NCI-H748 (cell line): ENCODE results near the gene TMEM219.

Source experiments
- DNase-seq: peaks from one replicate; lab custom pipeline; 2025; ENCODE audit not compliant: unreplicated experiment; lab: John Stamatoyannopoulos, UW

The TMEM219 gene

GRCh38 chr16:29994600-29995323, 32.9 kb downstream of the TMEM219 start:
- DNase-seq = peak; percentile 58

GRCh38 chr16:29995324-29995910, 33.5 kb downstream of the TMEM219 start, which contains the start of gene HIRIP3:
Gene HIRIP3, minus strand, starts transcription at chr16:29995617. Its CDS starts 12 bp downstream, at chr16:29995605.
- peak; percentile 90 for DNase-seq

GRCh38 chr16:29995911-29996765, 34.3 kb downstream of the TMEM219 start, which contains the start of gene INO80E:
Gene INO80E, plus strand, starts transcription at chr16:29996241. Its CDS starts 70 bp downstream, at chr16:29996311.
- peak; percentile 96 for DNase-seq

DNA sequence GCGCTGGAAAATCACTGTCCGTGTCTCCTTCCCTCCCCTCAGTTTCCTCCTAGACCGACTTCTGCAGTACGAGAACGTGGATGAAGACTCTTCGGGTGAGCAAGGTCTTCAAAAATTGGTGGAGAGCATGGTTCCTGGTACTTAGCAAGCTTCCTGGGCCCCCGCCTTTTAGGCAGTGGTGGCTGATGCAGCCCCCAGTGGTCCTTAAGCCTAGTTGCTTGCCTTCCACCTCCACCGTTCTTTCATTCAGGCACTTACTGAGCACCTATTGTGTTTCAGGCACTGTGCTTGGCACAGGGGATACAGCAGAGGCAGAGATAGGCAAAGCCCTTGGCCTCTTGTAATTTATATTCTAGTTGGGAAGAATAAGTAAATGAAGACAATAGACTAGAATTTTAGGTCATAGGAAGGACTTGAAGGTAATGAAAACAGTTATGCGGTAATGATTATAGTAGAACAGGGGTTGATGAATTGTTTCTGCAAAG, 34.9 kb downstream of the TMEM219 start:
- no peak for DNase-seq

DNA sequence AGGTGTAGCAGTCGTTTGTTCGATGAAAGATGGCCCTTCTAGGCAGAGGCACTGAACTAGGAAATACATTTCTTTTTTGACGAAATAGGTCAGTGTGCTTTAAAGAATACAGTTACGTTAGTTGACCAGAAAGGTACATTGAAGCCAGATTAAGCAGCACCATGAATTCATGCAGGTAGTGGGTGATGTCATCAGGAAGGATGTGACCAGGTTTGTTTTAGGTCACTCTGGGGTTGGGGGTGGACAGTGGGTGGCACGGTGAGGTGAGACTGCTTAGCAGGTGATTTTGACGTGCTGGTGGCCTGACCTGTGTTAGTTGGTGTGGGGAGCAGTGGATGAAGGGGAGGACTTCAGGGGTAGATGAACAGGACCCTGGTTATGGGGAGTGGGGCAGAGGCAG, 37.7 kb downstream of the TMEM219 start:
- no peak for DNase-seq

DNA sequence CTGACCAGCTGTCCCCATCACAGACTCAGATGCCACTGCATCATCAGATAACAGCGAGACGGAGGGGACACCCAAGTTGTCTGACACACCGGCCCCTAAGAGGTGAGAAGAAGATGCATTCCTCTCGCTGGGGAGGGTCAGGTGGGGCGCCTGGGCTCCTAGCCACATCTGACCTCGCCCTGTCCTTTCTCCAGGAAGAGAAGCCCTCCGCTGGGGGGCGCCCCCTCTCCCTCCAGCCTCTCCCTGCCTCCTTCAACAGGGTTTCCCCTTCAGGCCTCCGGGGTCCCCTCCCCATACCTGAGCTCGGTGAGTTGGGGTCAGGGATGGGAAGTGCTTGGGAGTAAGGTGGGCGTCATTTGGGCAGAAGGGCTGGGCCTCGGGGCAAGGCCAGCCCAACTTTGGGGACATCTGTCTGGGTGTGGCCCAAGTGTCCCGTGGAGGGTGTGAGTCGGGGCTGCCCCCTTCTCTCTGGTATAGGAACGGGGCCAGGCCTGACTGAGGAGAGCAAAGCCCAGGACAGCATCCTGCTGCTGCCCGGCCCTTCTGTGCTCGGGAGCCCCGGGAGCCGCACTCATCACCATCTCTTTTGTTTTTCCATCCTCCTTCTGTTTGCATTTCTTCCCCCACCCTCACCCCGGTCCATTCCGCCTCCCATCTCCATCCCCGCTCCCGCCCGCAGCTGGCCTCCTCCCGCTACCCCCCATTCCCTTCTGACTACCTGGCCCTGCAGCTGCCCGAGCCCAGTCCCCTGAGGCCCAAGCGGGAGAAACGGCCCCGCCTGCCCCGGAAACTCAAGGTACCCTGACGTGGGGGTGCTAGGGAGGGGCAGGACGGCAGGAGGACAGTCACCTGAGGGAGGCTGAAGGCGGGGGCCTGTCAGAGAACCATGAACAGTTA, 39.1 kb downstream of the TMEM219 start:
- DNase-seq = no peak

GRCh38 chr16:30002614-30003346, 40.9 kb downstream of the TMEM219 start:
- DNase-seq = no peak

DNA sequence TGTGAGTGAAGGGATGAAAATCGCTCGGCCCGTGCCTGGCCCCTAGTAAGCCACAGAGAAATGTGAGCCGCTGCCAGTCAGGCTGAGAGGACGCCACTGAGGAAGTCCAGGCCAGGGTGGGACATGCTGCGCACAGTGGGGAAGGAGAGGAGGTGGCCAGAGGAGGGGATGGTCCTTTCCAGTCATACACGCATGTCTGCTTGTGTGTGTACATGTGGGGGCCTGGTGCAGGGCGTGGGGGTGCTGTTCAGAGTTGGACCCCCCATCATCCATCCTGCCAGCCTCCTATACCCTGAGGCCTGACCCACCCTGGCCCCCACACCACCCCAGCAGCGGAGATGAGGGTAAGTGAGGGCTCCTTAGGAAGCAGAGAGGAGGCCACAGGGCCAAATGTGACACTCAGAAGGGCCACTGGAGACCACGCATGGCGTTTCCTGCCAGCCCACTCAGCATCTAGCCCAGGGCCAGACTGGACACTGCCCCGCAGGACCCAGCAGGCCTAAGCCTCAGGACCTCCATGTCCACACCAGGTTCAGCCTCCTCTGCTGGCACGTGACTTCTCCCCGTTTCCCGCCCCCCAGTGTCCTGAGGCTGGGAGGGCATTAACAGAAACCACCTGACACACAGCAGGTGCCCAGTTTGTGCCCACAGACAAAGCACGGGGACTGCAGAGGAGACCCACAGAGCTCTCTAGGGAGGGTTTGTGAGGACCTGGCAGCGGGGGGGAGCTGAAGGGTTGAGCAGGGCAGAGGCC, 42.0 kb downstream of the TMEM219 start:
- no peak for DNase-seq

DNA sequence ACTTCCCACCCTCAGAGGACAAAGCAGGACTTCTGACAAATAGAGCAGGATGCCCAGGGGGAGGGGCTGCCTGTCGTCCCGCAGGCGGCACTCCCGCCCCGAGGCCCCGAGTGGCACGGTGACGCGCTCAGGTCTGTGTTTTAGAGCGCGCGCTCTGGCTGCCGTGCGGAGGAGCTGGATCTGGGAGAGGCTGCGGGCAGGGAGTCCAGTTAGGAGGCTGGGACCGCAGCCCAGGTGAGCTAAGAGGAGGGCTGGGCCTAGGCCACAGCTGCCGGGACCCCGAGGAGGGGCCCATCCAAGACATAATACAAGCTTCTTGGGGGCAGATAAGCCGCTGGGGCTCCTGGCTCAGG, 42.5 kb downstream of the TMEM219 start:
- DNase-seq = peak; percentile 8

DNA sequence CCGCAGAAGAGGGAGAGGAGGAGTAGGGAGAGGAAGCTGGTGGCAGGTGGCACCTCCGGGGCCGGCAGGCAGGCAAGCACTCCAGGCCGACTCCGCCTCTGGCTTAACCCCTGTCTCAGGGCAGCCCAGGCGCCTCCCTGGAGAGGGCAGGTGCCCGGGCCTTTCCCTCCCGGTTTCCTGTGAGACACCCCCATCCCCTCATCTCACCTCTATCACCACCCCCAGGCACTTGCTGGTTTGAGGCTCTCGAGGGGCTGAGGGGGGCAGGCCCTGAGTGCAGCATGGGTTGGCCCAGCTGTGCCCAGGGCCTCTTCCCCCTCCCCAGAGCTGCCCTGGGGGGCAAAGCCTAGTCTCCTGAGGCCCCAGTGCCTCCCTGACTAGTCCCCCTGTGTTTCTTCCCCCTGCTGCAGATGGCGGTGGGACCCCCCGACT, 42.9 kb downstream of the TMEM219 start:
- peak; percentile 15 for DNase-seq

- DNase-seq = peak; percentile 17
Observed at GRCh38 chr16:30005341-30006094, 43.6 kb downstream of the TMEM219 start.

DNA sequence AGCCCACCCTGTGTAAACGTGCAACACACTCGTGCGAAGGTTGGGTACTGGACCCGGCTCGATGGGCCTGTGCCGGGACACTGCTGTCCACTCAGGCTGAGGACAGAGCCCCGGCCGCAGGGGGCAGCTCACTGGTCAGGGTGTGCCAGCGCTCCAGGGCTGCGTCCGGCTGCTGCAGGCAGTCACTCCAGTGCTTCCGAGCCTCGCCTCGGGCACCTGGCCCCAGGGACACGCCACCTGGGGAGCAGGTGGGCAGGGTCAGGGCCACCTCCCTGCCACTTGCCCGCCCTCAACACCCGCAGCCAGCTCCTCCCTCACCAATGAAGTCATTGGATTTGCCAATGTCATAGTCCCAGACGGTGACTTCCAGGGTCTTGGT, 44.2 kb downstream of the TMEM219 start:
- DNase-seq = no peak

- no peak for DNase-seq
Observed at GRCh38 chr16:30006659-30007377, 44.9 kb downstream of the TMEM219 start.

DNA sequence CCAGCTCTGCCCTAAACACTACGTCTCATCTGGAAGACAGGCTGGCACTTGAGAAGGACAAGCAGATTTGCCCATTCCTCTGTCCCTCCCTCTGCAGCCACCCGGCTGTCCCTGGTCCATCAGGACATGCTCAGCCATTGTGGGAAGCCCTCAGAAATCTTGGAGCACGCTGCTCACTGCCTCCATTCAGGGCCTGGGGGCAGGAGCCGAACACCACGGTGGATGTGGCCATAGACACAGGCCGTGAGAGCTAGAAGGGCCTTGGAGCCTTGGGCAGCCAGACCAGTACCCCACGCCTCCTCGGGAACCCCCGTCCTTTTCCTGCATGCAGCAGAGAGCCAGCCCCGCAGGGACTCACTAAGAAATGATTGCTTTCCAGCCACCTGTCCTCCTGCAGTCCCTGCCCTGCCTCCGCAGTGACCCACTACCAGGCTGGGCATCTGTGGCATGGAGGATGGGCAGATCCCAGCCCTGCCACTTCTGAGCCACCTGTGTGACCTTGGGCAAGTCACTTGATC, 45.6 kb downstream of the TMEM219 start:
- no peak for DNase-seq

DNA sequence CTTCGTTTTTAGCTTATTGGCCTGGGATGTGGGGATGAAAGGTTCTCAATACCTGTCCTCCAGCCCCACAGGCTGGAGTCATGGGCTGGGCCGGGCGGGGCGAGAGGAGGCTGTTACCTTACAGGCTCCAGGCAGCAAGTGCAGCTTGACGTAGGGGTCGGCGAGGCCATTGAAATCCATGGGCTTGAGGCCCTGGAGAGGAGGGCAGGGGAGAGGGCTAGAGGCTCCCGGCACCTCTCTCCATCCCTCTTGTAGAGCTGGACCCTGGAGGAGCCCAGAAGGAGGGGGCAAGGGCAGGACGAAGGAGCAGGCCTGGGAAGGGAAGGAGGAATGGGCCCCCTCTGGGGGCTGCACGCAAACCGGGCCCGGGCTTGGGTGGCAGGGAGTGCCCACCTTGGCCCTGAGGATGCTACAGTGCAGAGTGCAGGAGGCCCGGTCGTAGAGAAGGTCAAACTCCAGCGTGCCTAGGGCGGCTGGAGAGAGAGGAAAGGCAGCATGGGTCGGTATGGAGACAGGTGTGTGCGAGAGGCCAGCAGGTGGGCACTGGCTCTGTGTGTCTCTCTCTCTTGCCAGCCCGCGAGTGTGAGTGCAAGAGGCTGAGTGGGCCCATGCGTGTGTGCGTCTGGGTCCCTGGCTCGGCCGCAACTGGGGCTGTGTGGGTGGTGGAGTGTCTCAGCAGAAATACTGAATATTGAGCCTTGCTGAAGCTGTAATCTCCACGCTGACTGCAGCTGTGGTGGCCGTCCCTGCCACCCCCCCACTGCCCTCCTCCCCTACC, 47.4 kb downstream of the TMEM219 start:
- DNase-seq = no peak

- no peak for DNase-seq
Observed at GRCh38 chr16:30009990-30010843, 48.3 kb downstream of the TMEM219 start.
